K562 (cell line): Measurements from ENCODE around the gene APOC1. TPM values are rescaled to one million over a fixed set of nuclear protein-coding genes. Genes with fewer than 3 reads are reported as not detected.

Source experiments
- BACH1 ChIP-seq: fragments of 200-800 bp; sonication (Bioruptor generic); IDR thresholded peaks from 2 replicates; pipeline ENCODE4 v1.6.1; 2016; ENCODE audit warnings: missing genetic modification characterization, missing compliant biosample characterization
- EGR1 ChIP-seq: fragments of 450-650 bp; conservative IDR thresholded peaks from 2 replicates; pipeline ENCODE4 v1.6.1; 2017; ENCODE audit warnings: mild to moderate bottlenecking
- EHMT2 ChIP-seq: fragments of 450-650 bp; IDR thresholded peaks from 2 replicates; pipeline ENCODE4 v1.6.1; 2018; ENCODE audit warnings: antibody characterized with exemption
- HDGF ChIP-seq: fragments of 450-650 bp; IDR thresholded peaks from 2 replicates; pipeline ENCODE4 v1.6.1; 2016
- JUN ChIP-seq, 2 experiments: sonication (generic) in 1 of 2; formaldehyde crosslinking in 1 of 2; IDR thresholded peaks; 2 replicates each; pipeline versions ENCODE4 v1.6.1 to v1.8.0; 2012 to 2022; ENCODE audit warnings: borderline replicate concordance in 2 of 2, mild to moderate bottlenecking in 2 of 2, improper control_type of control experiment in 1 of 2, low read depth in 1 of 2, low read length in 1 of 2, missing genetic modification reagents in 1 of 2
- PHF20 ChIP-seq: fragments of 450-650 bp; IDR thresholded peaks from 2 replicates; pipeline ENCODE4 v1.6.1; 2018; ENCODE audit not compliant: partially characterized antibody
- POLR2A ChIP-seq: fragments of 450-650 bp; conservative IDR thresholded peaks from 2 replicates; pipeline ENCODE4 v1.6.1; 2016
- POLR2G ChIP-seq: fragments of 200-400 bp; formaldehyde crosslinking; IDR thresholded peaks from 2 replicates; pipeline ENCODE4 v1.6.1; 2017; ENCODE audit warnings: low read depth, mild to moderate bottlenecking, antibody characterized with exemption, low read length, moderate library complexity
- RB1 ChIP-seq: fragments of 450-650 bp; IDR thresholded peaks from 2 replicates; pipeline ENCODE4 v1.6.1; 2017; ENCODE audit warnings: low read depth, mild to moderate bottlenecking
- SIRT6 ChIP-seq: IDR thresholded peaks from one replicate; pipeline ENCODE4 v1.6.1; 2012; ENCODE audit warnings: low read depth, mild to moderate bottlenecking, control low read depth, inconsistent platforms, low read length, moderate library complexity
- TEAD4 ChIP-seq, 2 experiments: sonication (generic) in 1 of 2; formaldehyde crosslinking in 1 of 2; IDR thresholded peaks; 2 replicates each; pipeline versions ENCODE4 v1.6.1 to v1.8.0; 2012 to 2022; ENCODE audit warnings: borderline replicate concordance in 1 of 2, inconsistent platforms in 1 of 2, low read length in 1 of 2, mild to moderate bottlenecking in 1 of 2, missing genetic modification reagents in 1 of 2
- ZNF224 ChIP-seq: sonication (generic); formaldehyde crosslinking; IDR thresholded peaks from 2 replicates; pipeline ENCODE4 v1.8.0; 2022; ENCODE audit warnings: mild to moderate bottlenecking, missing genetic modification reagents
- ZNF232 ChIP-seq: sonication (generic); formaldehyde crosslinking; IDR thresholded peaks from 2 replicates; pipeline ENCODE4 v1.8.0; 2022; ENCODE audit warnings: mild to moderate bottlenecking, missing genetic modification reagents
- ZNF347 ChIP-seq: fragments of 450-650 bp; formaldehyde crosslinking; IDR thresholded peaks from 2 replicates; pipeline ENCODE4 v1.4.0; 2020; ENCODE audit warnings: low read depth, mild to moderate bottlenecking, moderate library complexity
- ZNF408 ChIP-seq: fragments of 250-450 bp; sonication (Bioruptor Pico); IDR thresholded peaks from 2 replicates; pipeline ENCODE4 v1.4.0; 2020; ENCODE audit warnings: low read depth, mild to moderate bottlenecking, moderate library complexity
- polyA plus RNA-seq, 8 experiments: library from polyadenylated mRNA; depleted of rRNA in 4 of 8; stranded (reverse) in 5 of 8; unstranded in 3 of 8; fragments of >200 nt; fragmentation: Nextera tagmentation in 2 of 8; fragmentation: Illumina TruSeq in 1 of 8; extraction: Ambion mirVana in 2 of 8; extraction: Trizol in 1 of 8; gene quantifications; 2 replicates each; pipeline versions ENCODE4 v1.2.1 to v1.2.3, GENCODE V29; 2011 to 2014; ENCODE audit warnings: inconsistent platforms in 1 of 8, missing spikeins in 1 of 8
- total RNA-seq, 7 experiments: library from RNA; depleted of rRNA in 6 of 7; stranded (reverse); fragments of >200 nt in 6 of 7; fragmentation: Illumina TruSeq in 2 of 7; extraction: Trizol in 2 of 7; gene quantifications; 2 replicates each; pipeline versions ENCODE4 v1.2.1 to v1.2.3, GENCODE V29; 2011 to 2021; ENCODE audit warnings: low replicate concordance in 1 of 7
- TF ChIP-seq, protein P1 (sequence below): fragments of 250-450 bp; sonication (Bioruptor Pico); IDR thresholded peaks from 2 replicates; pipeline ENCODE4 v1.9.0; 2021; ENCODE audit warnings: mild to moderate bottlenecking
- TF ChIP-seq, protein P2 (sequence below): fragments of 450-650 bp; formaldehyde crosslinking; IDR thresholded peaks from 2 replicates; pipeline ENCODE4 v1.4.0; 2020; ENCODE audit warnings: mild to moderate bottlenecking, mixed read lengths
- TF ChIP-seq, protein P3 (sequence below): sonication (generic); formaldehyde crosslinking; IDR thresholded peaks from 2 replicates; pipeline ENCODE4 v1.4.0; 2020; ENCODE audit warnings: mild to moderate bottlenecking, missing genetic modification reagents
- TF ChIP-seq, protein P4 (sequence below): fragments of 450-650 bp; IDR thresholded peaks from 2 replicates; pipeline ENCODE4 v1.6.1; 2016; ENCODE audit warnings: missing biosample characterization, missing genetic modification characterization

The APOC1 gene
- total and polyA plus RNA-seq, 9 of the 15 experiments (the other 6 are each of a cell fraction or from before 2014, with no cell fraction given) = 115 to 408 (median 220) TPM

DNA sequence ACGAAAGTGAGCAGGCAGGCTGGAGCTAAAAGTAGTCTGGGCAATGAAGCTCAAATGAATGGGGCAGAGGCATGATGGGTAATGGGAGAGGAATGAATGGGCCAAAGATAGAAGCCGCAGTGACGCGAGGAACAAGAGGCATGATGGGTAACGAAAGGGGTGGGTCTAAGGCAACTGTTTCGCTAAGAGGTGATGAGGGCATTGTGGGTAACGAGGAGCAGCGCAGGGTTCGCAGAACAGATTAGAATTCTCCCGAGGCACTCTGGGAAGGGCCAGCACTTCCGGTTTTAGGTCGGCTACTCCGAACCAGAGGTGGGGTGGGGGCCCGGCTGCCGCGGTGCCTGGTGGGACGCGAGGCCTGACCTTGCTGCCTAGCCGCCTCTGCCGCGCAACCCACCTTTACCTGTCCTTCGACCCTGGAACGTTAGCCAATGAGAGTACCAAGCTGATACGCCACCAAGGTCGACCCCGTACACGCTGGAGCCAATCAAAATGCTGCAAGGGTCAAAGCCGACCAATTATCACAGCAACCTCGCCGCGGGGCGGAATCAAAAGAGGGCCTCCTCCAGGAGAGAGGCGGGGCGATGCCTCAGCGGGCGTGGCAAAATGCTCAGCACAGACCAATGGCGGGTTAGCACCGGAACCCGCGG is 23.9 kb upstream of the APOC1 start (continued):
- TF ChIP-seq JUN (IDR thresholded peaks at IDR 0.05; ENCODE audit: borderline replicate concordance, low read depth, low read length) = no peak
- TF ChIP-seq JUN (CRISPR knock-in tag; IDR thresholded peaks at IDR 0.05; ENCODE audit: borderline replicate concordance) = no peak
- no peak for TF ChIP-seq ZNF347
- peak; percentile 71; the same call in 1 of the 2 replicates for TF ChIP-seq HDGF
- peak; percentile 88 for TF ChIP-seq EHMT2
- TF ChIP-seq, protein P1, sequence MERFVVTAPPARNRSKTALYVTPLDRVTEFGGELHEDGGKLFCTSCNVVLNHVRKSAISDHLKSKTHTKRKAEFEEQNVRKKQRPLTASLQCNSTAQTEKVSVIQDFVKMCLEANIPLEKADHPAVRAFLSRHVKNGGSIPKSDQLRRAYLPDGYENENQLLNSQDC (CRISPR knock-in tag) = no peak
- no peak for TF ChIP-seq ZNF232
- peak; percentile 31; the same call in 1 of the 2 replicates for TF ChIP-seq RB1
- TF ChIP-seq BACH1 (tag) = no peak; the same call in 1 of the 2 replicates
- TF ChIP-seq SIRT6 = no peak
- TF ChIP-seq, protein P2, sequence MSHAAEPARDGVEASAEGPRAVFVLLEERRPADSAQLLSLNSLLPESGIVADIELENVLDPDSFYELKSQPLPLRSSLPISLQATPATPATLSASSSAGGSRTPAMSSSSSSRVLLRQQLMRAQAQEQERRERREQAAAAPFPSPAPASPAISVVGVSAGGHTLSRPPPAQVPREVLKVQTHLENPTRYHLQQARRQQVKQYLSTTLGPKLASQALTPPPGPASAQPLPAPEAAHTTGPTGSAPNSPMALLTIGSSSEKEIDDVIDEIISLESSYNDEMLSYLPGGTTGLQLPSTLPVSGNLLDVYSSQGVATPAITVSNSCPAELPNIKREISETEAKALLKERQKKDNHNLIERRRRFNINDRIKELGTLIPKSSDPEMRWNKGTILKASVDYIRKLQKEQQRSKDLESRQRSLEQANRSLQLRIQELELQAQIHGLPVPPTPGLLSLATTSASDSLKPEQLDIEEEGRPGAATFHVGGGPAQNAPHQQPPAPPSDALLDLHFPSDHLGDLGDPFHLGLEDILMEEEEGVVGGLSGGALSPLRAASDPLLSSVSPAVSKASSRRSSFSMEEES (CRISPR knock-in tag) = no peak
- TF ChIP-seq POLR2G = no peak
- no peak for TF ChIP-seq EGR1
- peak; percentile 98 for TF ChIP-seq POLR2A
- TF ChIP-seq ZNF224 = no peak
- TF ChIP-seq PHF20 = peak; percentile 53
- no peak for TF ChIP-seq ZNF408
- TF ChIP-seq, protein P3, sequence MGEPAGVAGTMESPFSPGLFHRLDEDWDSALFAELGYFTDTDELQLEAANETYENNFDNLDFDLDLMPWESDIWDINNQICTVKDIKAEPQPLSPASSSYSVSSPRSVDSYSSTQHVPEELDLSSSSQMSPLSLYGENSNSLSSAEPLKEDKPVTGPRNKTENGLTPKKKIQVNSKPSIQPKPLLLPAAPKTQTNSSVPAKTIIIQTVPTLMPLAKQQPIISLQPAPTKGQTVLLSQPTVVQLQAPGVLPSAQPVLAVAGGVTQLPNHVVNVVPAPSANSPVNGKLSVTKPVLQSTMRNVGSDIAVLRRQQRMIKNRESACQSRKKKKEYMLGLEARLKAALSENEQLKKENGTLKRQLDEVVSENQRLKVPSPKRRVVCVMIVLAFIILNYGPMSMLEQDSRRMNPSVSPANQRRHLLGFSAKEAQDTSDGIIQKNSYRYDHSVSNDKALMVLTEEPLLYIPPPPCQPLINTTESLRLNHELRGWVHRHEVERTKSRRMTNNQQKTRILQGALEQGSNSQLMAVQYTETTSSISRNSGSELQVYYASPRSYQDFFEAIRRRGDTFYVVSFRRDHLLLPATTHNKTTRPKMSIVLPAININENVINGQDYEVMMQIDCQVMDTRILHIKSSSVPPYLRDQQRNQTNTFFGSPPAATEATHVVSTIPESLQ (CRISPR knock-in tag) = 0 out of 2 replicates have a peak, but pooled peaks have one; percentile 59
- TF ChIP-seq, protein P4, sequence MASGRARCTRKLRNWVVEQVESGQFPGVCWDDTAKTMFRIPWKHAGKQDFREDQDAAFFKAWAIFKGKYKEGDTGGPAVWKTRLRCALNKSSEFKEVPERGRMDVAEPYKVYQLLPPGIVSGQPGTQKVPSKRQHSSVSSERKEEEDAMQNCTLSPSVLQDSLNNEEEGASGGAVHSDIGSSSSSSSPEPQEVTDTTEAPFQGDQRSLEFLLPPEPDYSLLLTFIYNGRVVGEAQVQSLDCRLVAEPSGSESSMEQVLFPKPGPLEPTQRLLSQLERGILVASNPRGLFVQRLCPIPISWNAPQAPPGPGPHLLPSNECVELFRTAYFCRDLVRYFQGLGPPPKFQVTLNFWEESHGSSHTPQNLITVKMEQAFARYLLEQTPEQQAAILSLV (tag) = no peak
- peak; percentile 48 for TF ChIP-seq TEAD4 (IDR thresholded peaks at IDR 0.05; ENCODE audit: low read length)
- TF ChIP-seq TEAD4 (CRISPR knock-in tag; IDR thresholded peaks at IDR 0.05; ENCODE audit: borderline replicate concordance) = no peak
